MCF 10A (cell line): ENCODE results near the gene BNC2. TPM values are rescaled to one million over a fixed set of nuclear protein-coding genes. Genes with fewer than 3 reads are reported as not detected.
A peak's percentile ranks its signal among the peaks of the same experiment; 100 is the strongest.

ENCODE experiments used
- BruUV-seq: library from RNA; stranded (reverse); fragments of 400-500 nt; replicated peaks from 2 replicates; lab custom pipeline; 2021; lab: Mats Ljungman, UMichigan
- CTCF ChIA-PET: fragments of 300-600 bp; sonication (Branson Sonifier 250); formaldehyde crosslinking; extraction: SDS; loops from one replicate; lab custom pipeline; 2021; ENCODE audit warnings: antibody characterized with exemption, inconsistent platforms; lab: Yijun Ruan, JAX
- POLR2A ChIA-PET: fragments of 300-600, 350-650 bp; sonication (Branson Sonifier 250); formaldehyde crosslinking; extraction: SDS; loops from one replicate; lab custom pipeline; 2020; ENCODE audit warnings: antibody characterized with exemption, inconsistent platforms; lab: Yijun Ruan, JAX
- DNase-seq: peaks from one replicate; pipeline ENCODE4 v3.0.0-alpha.2; 2018; ENCODE audit not compliant: unreplicated experiment
- H3K27ac Mint-ChIP-seq: one replicate; pipeline ENCODE4 v1.8.0; 2022; ENCODE audit warnings: mild to moderate bottlenecking, low read depth, mixed read lengths; ENCODE audit not compliant: unreplicated experiment
- H3K27me3 Mint-ChIP-seq: one replicate; pipeline ENCODE4 v1.8.0; 2022; ENCODE audit warnings: mixed read lengths; ENCODE audit not compliant: insufficient read depth, unreplicated experiment
- H3K36me3 Mint-ChIP-seq: one replicate; pipeline ENCODE4 v1.8.0; 2022; ENCODE audit warnings: mild to moderate bottlenecking, moderate library complexity, mixed read lengths; ENCODE audit not compliant: insufficient read depth, unreplicated experiment
- H3K4me1 Mint-ChIP-seq: one replicate; pipeline ENCODE4 v1.8.0; 2022; ENCODE audit warnings: mixed read lengths; ENCODE audit not compliant: insufficient read depth, unreplicated experiment
- H3K4me3 Mint-ChIP-seq: one replicate; pipeline ENCODE4 v1.8.0; 2022; ENCODE audit warnings: mild to moderate bottlenecking, moderate library complexity, mixed read lengths; ENCODE audit not compliant: unreplicated experiment
- H3K9me3 Mint-ChIP-seq: one replicate; pipeline ENCODE4 v1.8.0; 2022; ENCODE audit warnings: mixed read lengths; ENCODE audit not compliant: unreplicated experiment
- intact Hi-C: fragments of 100-400 bp; cut with micrococcal nuclease; formaldehyde crosslinking; loops from 2 replicates; pipeline ENCODE4 v1.14.1; 2022
- total RNA-seq: library from RNA; stranded (reverse); gene quantifications from 2 replicates; pipeline ENCODE4 v1.2.3, GENCODE V29; 2022
- TF ChIP-seq, protein P1 (sequence below): fragments of 200-600 bp; IDR thresholded peaks from one replicate; pipeline ENCODE4 v1.8.0; 2022; ENCODE audit warnings: antibody characterized with exemption, mild to moderate bottlenecking; ENCODE audit not compliant: unreplicated experiment

Gene BNC2
- total RNA-seq, 1 experiment from 2014 or later, result not detected

DNA sequence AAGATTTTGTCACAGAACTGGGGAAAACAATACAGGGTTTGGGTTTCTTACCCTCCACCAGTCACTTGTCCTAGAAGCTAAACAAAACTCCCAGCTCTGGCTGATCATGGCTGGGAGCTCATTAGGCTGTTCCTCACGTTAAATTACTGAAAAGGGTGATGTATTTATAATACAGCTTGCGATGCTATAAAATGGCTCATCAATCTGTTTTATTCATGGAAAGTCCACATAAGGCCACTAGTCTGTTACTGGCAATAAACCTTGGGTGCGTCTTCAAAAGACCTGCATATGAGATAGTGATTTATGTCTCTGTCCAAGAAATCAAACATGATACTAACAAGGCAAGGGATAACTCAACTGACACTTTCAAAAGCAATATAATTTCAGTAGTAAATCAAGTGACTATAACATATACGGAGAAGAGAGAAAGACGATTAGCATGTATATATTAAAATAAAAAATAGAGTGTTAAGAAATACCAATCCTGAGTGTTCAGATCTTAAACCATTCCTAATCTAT, 219.0 kb downstream of the BNC2 start:
- ChIA-PET POLR2A (interaction anchor here (0.7 kb wide), 2 partner anchors 271 to 1371 kb away, joined by 3 read pairs; no protein-coding TSS in a partner anchor), CTCF (interaction anchor here (0.6 kb wide), 3 partner anchors 201 to 526 kb away, joined by 3 to 5 read pairs (median 4); no protein-coding TSS in a partner anchor)
- TF ChIP-seq, protein P1, sequence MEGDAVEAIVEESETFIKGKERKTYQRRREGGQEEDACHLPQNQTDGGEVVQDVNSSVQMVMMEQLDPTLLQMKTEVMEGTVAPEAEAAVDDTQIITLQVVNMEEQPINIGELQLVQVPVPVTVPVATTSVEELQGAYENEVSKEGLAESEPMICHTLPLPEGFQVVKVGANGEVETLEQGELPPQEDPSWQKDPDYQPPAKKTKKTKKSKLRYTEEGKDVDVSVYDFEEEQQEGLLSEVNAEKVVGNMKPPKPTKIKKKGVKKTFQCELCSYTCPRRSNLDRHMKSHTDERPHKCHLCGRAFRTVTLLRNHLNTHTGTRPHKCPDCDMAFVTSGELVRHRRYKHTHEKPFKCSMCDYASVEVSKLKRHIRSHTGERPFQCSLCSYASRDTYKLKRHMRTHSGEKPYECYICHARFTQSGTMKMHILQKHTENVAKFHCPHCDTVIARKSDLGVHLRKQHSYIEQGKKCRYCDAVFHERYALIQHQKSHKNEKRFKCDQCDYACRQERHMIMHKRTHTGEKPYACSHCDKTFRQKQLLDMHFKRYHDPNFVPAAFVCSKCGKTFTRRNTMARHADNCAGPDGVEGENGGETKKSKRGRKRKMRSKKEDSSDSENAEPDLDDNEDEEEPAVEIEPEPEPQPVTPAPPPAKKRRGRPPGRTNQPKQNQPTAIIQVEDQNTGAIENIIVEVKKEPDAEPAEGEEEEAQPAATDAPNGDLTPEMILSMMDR, result no peak
- Mint-ChIP-seq H3K9me3 (no peaks in the 10 kb centered on the region), H3K27me3 (peaks cover 10% of the 10 kb centered on the region), H3K27ac (no peak overlapping the region), H3K36me3 (no peaks in the 10 kb centered on the region), H3K4me1 (peaks cover 6% of the 10 kb centered on the region), H3K4me3 (no peak overlapping the region)
- no peak for DNase-seq
- intact Hi-C loops, result no loop called here
- BruUV-seq, result no TSS peak

DNA sequence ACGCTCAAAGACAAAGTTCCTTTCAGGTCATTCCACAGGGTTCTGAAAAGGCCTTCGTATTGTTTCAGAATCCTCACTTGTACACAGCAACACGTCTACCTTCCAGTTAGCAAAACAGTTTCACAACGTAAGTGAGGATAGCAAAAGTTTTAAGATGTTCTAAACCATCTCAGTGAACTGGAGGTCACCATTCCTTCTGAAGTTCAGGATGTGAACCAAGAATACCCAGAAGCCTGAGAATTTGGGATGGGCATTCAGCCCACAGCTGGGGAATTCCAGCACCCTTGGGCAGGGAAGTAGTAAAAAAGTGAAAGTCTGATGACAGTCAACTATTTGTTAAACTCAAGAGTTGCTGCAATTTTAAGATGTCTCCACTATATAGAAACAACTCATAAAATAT, 224.5 kb downstream of the BNC2 start:
- CTCF ChIA-PET, result no interaction called here
- H3K4me1 Mint-ChIP-seq, result no peaks in the 10 kb centered on the region
- POLR2A ChIA-PET, result no interaction called here
- H3K9me3 Mint-ChIP-seq, result no peaks in the 10 kb centered on the region
- H3K36me3 Mint-ChIP-seq, result no peaks in the 10 kb centered on the region
- BruUV-seq, result no TSS peak
- no peak overlapping the region for H3K4me3 Mint-ChIP-seq
- intact Hi-C loops, result no loop called here
- H3K27me3 Mint-ChIP-seq, result no peaks in the 10 kb centered on the region
- DNase-seq, result peak; percentile 6
- no peak overlapping the region for H3K27ac Mint-ChIP-seq
- TF ChIP-seq, protein P1, result no peak

- intact Hi-C loops, result no loop called here
- TF ChIP-seq, protein P1, result no peak
- Mint-ChIP-seq H3K36me3 (no peaks in the 10 kb centered on the region), H3K4me1 (no peaks in the 10 kb centered on the region), H3K27ac (no peak overlapping the region), H3K27me3 (no peaks in the 10 kb centered on the region), H3K9me3 (no peaks in the 10 kb centered on the region), H3K4me3 (no peak overlapping the region)
- POLR2A ChIA-PET, result interaction anchor here (0.6 kb wide), 1 partner anchor 11 kb away, joined by 3 read pairs; no protein-coding TSS in a partner anchor
- no TSS peak for BruUV-seq
- CTCF ChIA-PET, result interaction anchor here (0.7 kb wide), 1 partner anchor 980 kb away, joined by 5 read pairs; no protein-coding TSS in a partner anchor
- no peak for DNase-seq
Observed at GRCh38 chr9:16642421-16643109, 227.9 kb downstream of the BNC2 start.

DNA sequence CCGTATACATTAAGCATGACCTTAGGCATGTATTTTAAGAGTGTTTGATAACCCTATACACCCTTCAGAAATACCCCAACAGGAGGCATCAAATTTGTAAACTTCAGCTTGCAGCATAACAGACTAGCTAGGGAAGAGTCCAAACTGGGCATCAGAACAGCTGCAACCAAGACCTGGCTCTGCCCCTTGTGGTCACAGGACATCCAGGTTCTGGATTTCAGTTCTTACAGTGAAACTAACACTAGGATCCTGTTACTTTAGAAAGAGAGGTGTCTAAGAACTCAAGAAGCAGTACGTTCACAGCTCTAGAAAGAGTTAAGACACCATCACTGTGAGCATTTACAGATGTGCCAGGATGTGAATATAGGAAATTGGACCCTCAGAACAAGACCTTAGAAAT, 229.8 kb downstream of the BNC2 start:
- no peaks in the 10 kb centered on the region for H3K27me3 Mint-ChIP-seq
- DNase-seq, result peak; percentile 11
- TF ChIP-seq, protein P1, result no peak
- no peaks in the 10 kb centered on the region for H3K9me3 Mint-ChIP-seq
- H3K4me3 Mint-ChIP-seq, result no peak overlapping the region
- intact Hi-C loops, result no loop called here
- BruUV-seq, result no TSS peak
- no peak overlapping the region for H3K27ac Mint-ChIP-seq
- ChIA-PET POLR2A (no interaction called here), CTCF (interaction anchor here (1.3 kb wide), 1 partner anchor 13 kb away, joined by 4 read pairs; no protein-coding TSS in a partner anchor)
- no peaks in the 10 kb centered on the region for H3K36me3 Mint-ChIP-seq
- no peaks in the 10 kb centered on the region for H3K4me1 Mint-ChIP-seq
